IMR-90 (cell line): ENCODE measurements around the gene DYNLL2. TPM values are rescaled to one million over a fixed set of nuclear protein-coding genes. Genes with fewer than 3 reads are reported as not detected.
"Not testable (repeated sequence)": the region's sequence is repeated elsewhere in the genome, so short reads cannot be mapped to it uniquely, and the experiment has no call there.

ENCODE experiments used
- ATAC-seq: fragments of 200-7000 bp; cut with Tn5 transposase; 2 replicates; pipeline ENCODE4 v1.9.1; 2020; ENCODE audit warnings: low read depth, mild to moderate bottlenecking, moderate library complexity
- BruUV-seq: library from RNA; stranded (reverse); fragments of 400-500 nt; replicated peaks from 2 replicates; lab custom pipeline; 2021; lab: Mats Ljungman, UMichigan
- CTCF ChIA-PET: fragments of 300-600 bp; formaldehyde crosslinking; extraction: SDS; loops from one replicate; lab custom pipeline; 2021; ENCODE audit warnings: antibody characterized with exemption; lab: Yijun Ruan, JAX
- POLR2A ChIA-PET: fragments of 300-600 bp; sonication (Branson Sonifier 250); formaldehyde crosslinking; loops from one replicate; lab custom pipeline; 2022; ENCODE audit warnings: antibody characterized with exemption; ENCODE audit not compliant: unreplicated experiment; lab: Charles Lee
- DNase-seq: peaks from one replicate; pipeline ENCODE4 v3.0.0; 2013
- H2AFZ ChIP-seq: replicated peaks from 2 replicates; pipeline ENCODE3; 2013; ENCODE audit warnings: low read length, mild to moderate bottlenecking; ENCODE audit not compliant: poor library complexity
- H2AK5ac ChIP-seq: 2 replicates; pipeline ENCODE4 v1.6.1; 2013; ENCODE audit warnings: low read depth, low read length, inconsistent platforms
- H2AK9ac ChIP-seq: replicated peaks from 2 replicates; pipeline ENCODE3; 2013; ENCODE audit warnings: mild to moderate bottlenecking, low read depth, low read length, moderate library complexity; ENCODE audit not compliant: poor library complexity
- H2BK120ac ChIP-seq: 2 replicates; pipeline ENCODE4 v1.6.1; 2013; ENCODE audit warnings: low read depth, low read length, inconsistent platforms
- H2BK15ac ChIP-seq: 3 replicates; pipeline ENCODE4 v1.6.1; 2013; ENCODE audit warnings: low read depth, low read length, inconsistent platforms
- H2BK20ac ChIP-seq: 2 replicates; pipeline ENCODE4 v1.6.1; 2013; ENCODE audit warnings: low read depth, mild to moderate bottlenecking, inconsistent platforms, low read length, moderate library complexity
- H2BK5ac ChIP-seq: 2 replicates; pipeline ENCODE4 v1.6.1; 2013; ENCODE audit warnings: mild to moderate bottlenecking, low read depth, low read length, inconsistent platforms; ENCODE audit not compliant: poor library complexity, severe bottlenecking
- H3K14ac ChIP-seq: replicated peaks from 2 replicates; pipeline ENCODE4 v1.6.1; 2013; ENCODE audit warnings: low read depth, low read length, inconsistent platforms
- H3K18ac ChIP-seq: 2 replicates; pipeline ENCODE4 v1.6.1; 2013; ENCODE audit warnings: low read depth, low read length, control low read depth
- H3K23ac ChIP-seq: 2 replicates; pipeline ENCODE4 v1.6.1; 2013; ENCODE audit warnings: low read depth, low read length, inconsistent platforms
- H3K27ac ChIP-seq: 2 replicates; pipeline ENCODE4 v1.5.1; 2013; ENCODE audit warnings: mild to moderate bottlenecking, control low read depth, low read length; ENCODE audit not compliant: insufficient read depth
- H3K27me3 ChIP-seq: 2 replicates; pipeline ENCODE4 v1.6.1; 2013; ENCODE audit warnings: low read length; ENCODE audit not compliant: control insufficient read depth, insufficient read depth
- H3K36me3 ChIP-seq: 2 replicates; pipeline ENCODE4 v1.6.1; 2013; ENCODE audit warnings: low read length, mixed read lengths; ENCODE audit not compliant: control insufficient read depth, insufficient read depth
- H3K4ac ChIP-seq: 2 replicates; pipeline ENCODE4 v1.6.1; 2013; ENCODE audit warnings: low read depth, low read length, inconsistent platforms
- H3K4me1 ChIP-seq: 2 replicates; pipeline ENCODE4 v1.6.1; 2013; ENCODE audit warnings: low read length, mixed read lengths; ENCODE audit not compliant: control insufficient read depth, insufficient read depth
- H3K4me2 ChIP-seq: 2 replicates; pipeline ENCODE4 v1.6.1; 2013; ENCODE audit warnings: low read depth, mild to moderate bottlenecking, control low read depth, low read length, moderate library complexity
- H3K4me3 ChIP-seq: 2 replicates; pipeline ENCODE4 v1.5.1; 2013; ENCODE audit warnings: low read depth, mild to moderate bottlenecking, control low read depth, low read length, moderate library complexity; ENCODE audit not compliant: insufficient read depth
- H3K56ac ChIP-seq: 2 replicates; pipeline ENCODE4 v1.6.1; 2013; ENCODE audit warnings: low read length, inconsistent platforms; ENCODE audit not compliant: insufficient read depth; ENCODE audit errors: extremely low read depth
- H3K79me1 ChIP-seq, 2 experiments: 2 replicates each; pipeline ENCODE4 v1.6.1; 2013; ENCODE audit warnings: low read length in 2 of 2, inconsistent platforms in 1 of 2, low read depth in 1 of 2
- H3K9ac ChIP-seq: 2 replicates; pipeline ENCODE4 v1.6.1; 2013; ENCODE audit warnings: low read depth, low read length, control low read depth
- H3K9me1 ChIP-seq: 2 replicates; pipeline ENCODE4 v1.6.1; 2013; ENCODE audit warnings: low read length, inconsistent platforms; ENCODE audit not compliant: insufficient read depth
- H3K9me3 ChIP-seq: 2 replicates; pipeline ENCODE4 v1.6.1; 2013; ENCODE audit warnings: low read length; ENCODE audit not compliant: control insufficient read depth, insufficient read depth
- H4K20me1 ChIP-seq: 2 replicates; pipeline ENCODE4 v1.6.1; 2013; ENCODE audit warnings: low read length, inconsistent platforms; ENCODE audit not compliant: insufficient read depth
- H4K5ac ChIP-seq: 2 replicates; pipeline ENCODE4 v1.6.1; 2013; ENCODE audit warnings: mild to moderate bottlenecking, low read depth, low read length, control low read depth
- H4K8ac ChIP-seq, 2 experiments: 2 replicates each; pipeline ENCODE4 v1.6.1; 2013; ENCODE audit warnings: low read depth in 2 of 2, low read length in 2 of 2, control low read depth in 1 of 2, inconsistent platforms in 1 of 2
- H4K91ac ChIP-seq: 2 replicates; pipeline ENCODE4 v1.6.1; 2013; ENCODE audit warnings: low read depth, low read length, inconsistent platforms; ENCODE audit not compliant: insufficient read depth
- WGBS, 2 experiments: methylation state at CpG; one replicate each; pipeline versions ENCODE4 v1.1.5 to v1.1.7; 2013; ENCODE audit warnings: missing lambda C conversion rate in 2 of 2; ENCODE audit not compliant: insufficient read length in 1 of 2; ENCODE audit errors: extremely low coverage in 2 of 2; 5-methylcytosine and 5-hydroxymethylcytosine counted together
- dilution Hi-C: fragments of 300-500 bp; cut with HindIII; formaldehyde crosslinking; loops from one replicate; pipeline ENCODE4 v1.14.3; 2018; ENCODE audit warnings: low sequenced_read_pairs; ENCODE audit not compliant: unreplicated experiment
- in situ Hi-C: fragments of 300-500 bp; cut with MboI; formaldehyde crosslinking; loops from 3 replicates; pipeline ENCODE4 v1.14.3; 2019; ENCODE audit warnings: low sequenced_read_pairs, inconsistent platforms, mixed read lengths
- intact Hi-C: fragments of 100-400 bp; cut with micrococcal nuclease; formaldehyde crosslinking; loops from 2 replicates; pipeline ENCODE4 v1.10.0; 2022
- polyA plus RNA-seq, 3 experiments: library from polyadenylated mRNA; depleted of rRNA; stranded (reverse); fragments of >200 nt; gene quantifications; 2 replicates each; pipeline ENCODE4 v1.2.3, GENCODE V29; 2012; ENCODE audit warnings: low replicate concordance in 1 of 3
- total RNA-seq: library from RNA; depleted of rRNA; stranded (reverse); fragments of >200 nt; gene quantifications from 2 replicates; pipeline ENCODE4 v1.2.3, GENCODE V29; 2012

Gene DYNLL2
- total and polyA plus RNA-seq, 2 of the 4 experiments (the other 2 are of a cell fraction) = 9.1 to 14.2 TPM

DNA sequence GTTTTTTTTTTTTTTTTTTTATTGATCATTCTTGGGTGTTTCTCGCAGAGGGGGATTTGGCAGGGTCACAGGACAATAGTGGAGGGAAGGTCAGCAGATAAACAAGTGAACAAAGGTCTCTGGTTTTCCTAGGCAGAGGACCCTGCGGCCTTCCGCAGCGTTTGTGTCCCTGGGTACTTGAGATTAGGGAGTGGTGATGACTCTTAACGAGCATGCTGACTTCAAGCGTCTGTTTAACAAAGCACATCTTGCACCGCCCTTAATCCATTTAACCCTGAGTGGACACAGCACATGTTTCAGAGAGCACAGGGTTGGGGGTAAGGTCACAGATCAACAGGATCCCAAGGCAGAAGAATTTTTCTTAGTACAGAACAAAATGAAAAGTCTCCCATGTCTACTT lies 10.0 kb upstream of the DYNLL2 start:
- not testable (repeated sequence) for H3K14ac ChIP-seq
- WGBS, 2 experiments = no CpG with 5 or more reads among the region's 7 CpGs

DNA sequence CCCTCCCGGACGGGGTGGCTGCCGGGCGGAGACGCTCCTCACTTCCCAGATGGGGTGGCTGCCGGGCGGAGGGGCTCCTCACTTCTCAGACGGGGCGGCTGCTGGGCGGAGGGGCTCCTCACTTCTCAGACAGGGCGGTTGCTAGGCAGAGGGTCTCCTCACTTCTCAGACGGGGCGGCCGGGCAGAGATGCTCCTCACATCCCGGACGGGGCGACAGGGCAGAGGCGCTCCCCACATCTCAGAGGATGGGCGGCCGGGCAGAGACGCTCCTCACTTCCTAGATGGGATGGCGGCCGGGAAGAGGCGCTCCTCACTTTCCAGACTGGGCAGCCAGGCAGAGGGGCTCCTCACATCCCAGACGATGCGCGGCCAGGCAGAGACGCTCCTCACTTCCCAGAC lies 8.8 kb upstream of the DYNLL2 start:
- H3K27ac ChIP-seq, intact Hi-C loops, H2BK20ac ChIP-seq, H3K23ac ChIP-seq, H3K4me3 ChIP-seq, in situ Hi-C loops, H2BK5ac ChIP-seq, H3K14ac ChIP-seq, H3K9ac ChIP-seq, H3K4me2 ChIP-seq, H2AK9ac ChIP-seq, H2AFZ ChIP-seq, H3K79me1 ChIP-seq, dilution Hi-C loops, H2BK15ac ChIP-seq, H4K5ac ChIP-seq, H4K20me1 ChIP-seq, H2BK120ac ChIP-seq, CTCF ChIA-PET, POLR2A ChIA-PET, H4K91ac ChIP-seq, H3K9me1 ChIP-seq, H3K36me3 ChIP-seq, H2AK5ac ChIP-seq, H3K18ac ChIP-seq, H3K9me3 ChIP-seq, H4K8ac ChIP-seq, BruUV-seq, H3K4ac ChIP-seq, H3K4me1 ChIP-seq, ATAC-seq, DNase-seq, H3K56ac ChIP-seq: not testable (repeated sequence)
- H3K27me3 ChIP-seq = peaks cover 10% of the 10 kb centered on the region
- no CpG with 5 or more reads among the region's 28 CpGs for WGBS, 2 experiments

More for the DNA sequence above, 10.0 kb upstream of the DYNLL2 start:
- ATAC-seq, dilution Hi-C loops, H3K9me1 ChIP-seq, H4K5ac ChIP-seq, H3K23ac ChIP-seq, H2BK5ac ChIP-seq, H3K79me1 ChIP-seq, H2BK120ac ChIP-seq, POLR2A ChIA-PET, in situ Hi-C loops, H3K4ac ChIP-seq, H2AK9ac ChIP-seq, H4K91ac ChIP-seq, CTCF ChIA-PET, H2BK15ac ChIP-seq, BruUV-seq, H3K36me3 ChIP-seq, H4K20me1 ChIP-seq, H2BK20ac ChIP-seq, H3K4me1 ChIP-seq, H3K9ac ChIP-seq, H3K27me3 ChIP-seq, H3K56ac ChIP-seq, intact Hi-C loops, H2AFZ ChIP-seq, H3K27ac ChIP-seq, H2AK5ac ChIP-seq, H3K18ac ChIP-seq, DNase-seq, H3K9me3 ChIP-seq, H3K4me2 ChIP-seq, H4K8ac ChIP-seq, H3K4me3 ChIP-seq: not testable (repeated sequence)
